ENCODE results near the gene SOX13. TPM values are rescaled to one million over a fixed set of nuclear protein-coding genes. Genes with fewer than 3 reads are reported as not detected.

SOX13 gene
- total RNA-seq, 2 donors from 2014 or later = 91.9 to 95.9 TPM

DNA sequence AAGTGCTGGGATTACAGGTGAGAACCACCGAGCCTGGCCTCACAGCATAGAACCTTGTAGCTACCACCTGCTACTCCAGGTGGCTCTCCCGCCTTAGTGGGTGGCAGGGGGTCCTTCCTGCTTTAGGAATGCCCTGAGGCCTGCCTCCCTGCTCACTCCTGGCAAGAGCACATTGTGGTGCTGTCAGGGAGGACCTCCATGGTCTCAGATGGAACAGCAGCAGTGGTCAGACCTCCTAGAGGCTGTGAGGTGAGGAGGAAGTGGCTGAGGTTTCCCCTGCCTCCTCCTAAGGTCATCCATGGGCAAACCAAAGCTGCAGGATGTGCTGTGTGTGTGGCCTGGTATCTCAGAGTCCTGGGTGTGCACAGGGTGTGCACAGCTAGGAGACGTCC is 6.7 kb downstream of the SOX13 start:
- peak overlapping the region; percentile 98 for H3K27ac ChIP-seq
- no peaks in the 10 kb centered on the region for H3K9me3 ChIP-seq
- intact Hi-C loops (cut with DNase I) = no loop called here
- no peaks in the 10 kb centered on the region for H3K27me3 ChIP-seq (replicated peaks; ENCODE audit: insufficient read depth)
- H3K36me3 ChIP-seq = no peaks in the 10 kb centered on the region
- 53% methylated on average over 3 of the region's 3 CpGs for WGBS
- no peak overlapping the region for H3K4me3 ChIP-seq
- no peak for DNase-seq (ENCODE audit: low spot score)
- TF ChIP-seq, protein P1, sequence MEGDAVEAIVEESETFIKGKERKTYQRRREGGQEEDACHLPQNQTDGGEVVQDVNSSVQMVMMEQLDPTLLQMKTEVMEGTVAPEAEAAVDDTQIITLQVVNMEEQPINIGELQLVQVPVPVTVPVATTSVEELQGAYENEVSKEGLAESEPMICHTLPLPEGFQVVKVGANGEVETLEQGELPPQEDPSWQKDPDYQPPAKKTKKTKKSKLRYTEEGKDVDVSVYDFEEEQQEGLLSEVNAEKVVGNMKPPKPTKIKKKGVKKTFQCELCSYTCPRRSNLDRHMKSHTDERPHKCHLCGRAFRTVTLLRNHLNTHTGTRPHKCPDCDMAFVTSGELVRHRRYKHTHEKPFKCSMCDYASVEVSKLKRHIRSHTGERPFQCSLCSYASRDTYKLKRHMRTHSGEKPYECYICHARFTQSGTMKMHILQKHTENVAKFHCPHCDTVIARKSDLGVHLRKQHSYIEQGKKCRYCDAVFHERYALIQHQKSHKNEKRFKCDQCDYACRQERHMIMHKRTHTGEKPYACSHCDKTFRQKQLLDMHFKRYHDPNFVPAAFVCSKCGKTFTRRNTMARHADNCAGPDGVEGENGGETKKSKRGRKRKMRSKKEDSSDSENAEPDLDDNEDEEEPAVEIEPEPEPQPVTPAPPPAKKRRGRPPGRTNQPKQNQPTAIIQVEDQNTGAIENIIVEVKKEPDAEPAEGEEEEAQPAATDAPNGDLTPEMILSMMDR (IDR thresholded peaks at IDR 0.05) = no peak
- TF ChIP-seq POLR2A (IDR thresholded peaks at IDR 0.05) = no peak
- H3K4me1 ChIP-seq (replicated peaks) = peaks cover 72% of the 10 kb centered on the region

DNA sequence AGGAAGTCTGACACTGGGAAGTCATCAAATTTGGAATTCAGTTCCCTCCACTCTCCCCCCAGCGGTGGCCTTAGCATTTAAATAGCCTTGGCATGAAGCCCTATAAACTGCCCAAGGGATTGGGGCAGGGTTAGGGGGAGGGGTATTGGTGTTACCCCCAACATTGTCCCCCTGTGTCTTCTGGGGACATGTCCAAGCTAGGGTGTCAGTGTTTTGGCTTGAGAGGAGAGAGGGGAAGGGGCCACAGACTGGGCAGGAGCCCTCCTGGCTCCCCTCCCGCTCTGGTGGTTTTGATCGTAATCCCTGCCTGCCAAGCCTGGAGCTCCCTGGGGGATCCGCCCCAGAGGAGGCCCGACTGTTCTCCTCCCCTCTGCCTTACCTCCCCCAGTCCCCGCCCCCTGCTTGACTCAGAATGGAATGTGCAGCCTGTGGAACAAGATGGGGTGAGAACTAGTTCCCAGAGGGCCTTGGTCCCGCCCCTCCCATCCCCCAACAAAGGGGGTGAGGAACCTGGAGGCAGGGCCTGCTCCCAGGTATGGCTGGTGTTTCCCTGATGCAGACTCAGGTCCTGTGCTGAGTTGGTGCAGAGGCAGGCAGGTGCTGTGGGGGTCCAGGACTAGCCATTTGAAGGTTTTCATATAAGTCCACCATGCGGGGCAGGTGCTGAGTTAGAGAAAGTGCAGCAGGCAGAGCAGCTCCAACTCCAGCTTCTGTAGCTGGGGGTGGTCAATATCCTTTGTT is 7.4 kb downstream of the SOX13 start:
- H3K4me3 ChIP-seq = peak overlapping the region in 1 of 2 donors; percentile 11
- H3K27ac ChIP-seq = peak overlapping the region; percentile 98
- H3K4me1 ChIP-seq (replicated peaks) = peaks cover 80% of the 10 kb centered on the region
- intact Hi-C loops (cut with DNase I) = no loop called here
- TF ChIP-seq, protein P1 (IDR thresholded peaks at IDR 0.05) = peak in 1 of 4 experiments; percentile 5
- TF ChIP-seq POLR2AphosphoS5 (IDR thresholded peaks at IDR 0.05) (peak; percentile 87), POLR2A (IDR thresholded peaks at IDR 0.05) (peak; percentile 47)
- H3K27me3 ChIP-seq (replicated peaks; ENCODE audit: insufficient read depth) = no peaks in the 10 kb centered on the region
- no peaks in the 10 kb centered on the region for H3K36me3 ChIP-seq
- 22% methylated on average over 8 of the region's 8 CpGs for WGBS
- H3K9me3 ChIP-seq = no peaks in the 10 kb centered on the region
- peak; percentile 97 for DNase-seq (ENCODE audit: low spot score)

DNA sequence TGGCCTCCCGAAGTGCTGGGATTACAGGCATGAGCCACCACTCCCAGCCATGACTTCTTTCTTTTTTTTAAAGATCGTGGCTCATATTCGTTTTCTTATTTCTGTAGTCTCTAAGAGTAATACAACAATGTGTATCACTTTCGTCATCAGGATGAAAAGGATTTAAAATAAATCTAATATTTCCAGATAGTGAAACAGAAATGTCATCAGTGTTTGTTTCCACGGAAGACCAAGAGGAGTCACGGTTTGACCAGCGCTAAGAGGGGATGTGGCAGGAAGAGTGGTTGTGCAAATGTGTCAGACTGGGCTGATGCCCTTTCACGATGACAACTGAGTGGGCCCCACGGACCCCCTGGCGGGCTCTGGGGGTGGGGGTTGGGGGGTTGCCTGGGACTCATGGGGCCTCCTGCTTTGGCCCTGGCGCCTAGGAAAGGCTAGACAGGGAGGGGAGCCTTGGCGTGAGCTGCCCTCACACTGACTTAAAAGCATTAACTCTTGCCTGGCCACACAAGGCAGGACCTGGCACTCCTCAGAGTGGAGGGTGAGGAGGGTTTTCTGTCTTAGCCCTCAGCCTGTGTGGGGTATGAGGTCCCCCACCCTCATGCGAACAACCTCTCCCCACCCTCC is 8.4 kb downstream of the SOX13 start:
- 23% methylated on average over 13 of the region's 13 CpGs for WGBS
- H3K9me3 ChIP-seq = no peaks in the 10 kb centered on the region
- DNase-seq (ENCODE audit: low spot score) = no peak
- TF ChIP-seq POLR2AphosphoS5 (IDR thresholded peaks at IDR 0.05) (no peak), POLR2A (IDR thresholded peaks at IDR 0.05) (no peak)
- TF ChIP-seq, protein P1 (IDR thresholded peaks at IDR 0.05) = no peak
- no peaks in the 10 kb centered on the region for H3K36me3 ChIP-seq
- no peak overlapping the region for H3K4me3 ChIP-seq
- intact Hi-C loops (cut with DNase I) = no loop called here
- H3K27ac ChIP-seq = peak overlapping the region; percentile 98
- no peaks in the 10 kb centered on the region for H3K27me3 ChIP-seq (replicated peaks; ENCODE audit: insufficient read depth)
- H3K4me1 ChIP-seq (replicated peaks) = peaks cover 83% of the 10 kb centered on the region

DNA sequence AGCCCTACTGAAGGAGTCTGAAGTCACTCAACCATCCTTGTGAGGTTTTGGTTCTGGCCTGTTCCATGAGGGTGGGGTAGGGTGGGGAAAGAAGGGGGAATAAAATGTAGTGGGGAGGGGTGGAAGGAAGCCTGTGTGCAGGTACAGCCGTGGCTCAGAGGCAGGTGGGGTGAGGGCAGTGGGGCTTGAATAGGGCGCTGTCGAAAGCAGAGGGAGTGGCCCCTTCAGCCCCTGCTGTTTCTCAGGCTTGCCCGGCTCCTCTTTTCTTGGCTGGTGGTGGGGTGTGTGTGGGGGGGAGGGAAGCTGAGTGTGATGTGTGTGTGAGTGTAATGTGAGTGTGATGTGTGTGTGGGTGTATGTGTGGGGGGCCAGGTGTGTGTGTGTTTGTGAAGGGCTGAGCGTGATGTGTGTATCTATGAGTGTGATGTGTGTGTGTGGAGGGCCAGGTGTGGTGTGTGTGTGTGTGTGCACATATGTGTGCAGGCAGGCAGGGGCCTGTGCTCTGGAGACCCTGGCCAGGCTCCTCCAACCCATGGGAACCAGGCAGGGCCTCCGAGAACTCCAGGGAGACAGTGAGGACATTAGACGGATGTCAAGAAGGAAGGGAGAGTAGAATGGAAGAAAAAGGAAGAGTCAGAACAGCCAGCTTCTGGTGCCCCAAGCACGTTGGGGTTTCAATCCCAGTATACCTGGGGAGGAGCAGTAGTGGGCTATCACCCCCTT is 9.0 kb downstream of the SOX13 start:
- DNase-seq (ENCODE audit: low spot score) = no peak
- Histone ChIP-seq H3K9me3 (no peaks in the 10 kb centered on the region), H3K4me1 (replicated peaks) (peaks cover 84% of the 10 kb centered on the region), H3K27me3 (replicated peaks; ENCODE audit: insufficient read depth) (no peaks in the 10 kb centered on the region), H3K4me3 (no peak overlapping the region), H3K27ac (peak overlapping the region; percentile 98), H3K36me3 (no peaks in the 10 kb centered on the region)
- TF ChIP-seq, protein P1 (IDR thresholded peaks at IDR 0.05) = no peak
- TF ChIP-seq POLR2AphosphoS5 (IDR thresholded peaks at IDR 0.05) (no peak), POLR2A (IDR thresholded peaks at IDR 0.05) (no peak)
- 70% methylated on average over 8 of the region's 8 CpGs for WGBS
- intact Hi-C loops (cut with DNase I) = no loop called here
